Right lobe of liver (tissue), 6 donors: Measurements from ENCODE around the gene METTL5. TPM values are rescaled to one million over a fixed set of nuclear protein-coding genes. Genes with fewer than 3 reads are reported as not detected.

Source experiments
- ATAC-seq, 4 donors: fragments of 200-7000 bp; cut with Tn5 transposase; one replicate each; pipeline ENCODE4 v1.9.1; 2020; ENCODE audit warnings: mild to moderate bottlenecking in 4 of 4, moderate library complexity in 4 of 4
- DNase-seq, 3 donors: peaks; one replicate each; pipeline ENCODE4 v3.0.0-alpha.2; 2020
- H3K27ac ChIP-seq, 3 donors: fragments of 200-600 bp; one replicate each; pipeline ENCODE4 v1.8.0; 2022
- H3K27me3 ChIP-seq, 2 donors: fragments of 200-600 bp; one replicate each; pipeline ENCODE4 v1.8.0; 2022
- H3K36me3 ChIP-seq, 4 donors: fragments of 200-600 bp; sonication (generic) in 1 of 4; one replicate each; pipeline versions ENCODE4 v1.5.1 to v1.8.0; 2017 to 2022; ENCODE audit warnings: control low read depth in 1 of 4
- H3K4me1 ChIP-seq, 4 donors: fragments of 200-600 bp; sonication (generic) in 1 of 4; one replicate each; pipeline versions ENCODE4 v1.5.1 to v1.8.0; 2017 to 2022; ENCODE audit warnings: control low read depth in 1 of 4
- H3K4me3 ChIP-seq, 3 donors: fragments of 200-600 bp; one replicate each; pipeline ENCODE4 v1.8.0; 2022
- H3K9me3 ChIP-seq, 4 donors: fragments of 200-600 bp; sonication (generic) in 1 of 4; one replicate each; pipeline versions ENCODE4 v1.5.1 to v1.8.0; 2017 to 2022; ENCODE audit warnings: control low read depth in 1 of 4
- POLR2A ChIP-seq: fragments of 450-650 bp; IDR thresholded peaks from one replicate; pipeline ENCODE4 v1.6.1; 2017; ENCODE audit warnings: antibody characterized with exemption, mild to moderate bottlenecking
- WGBS: methylation state at CpG from one replicate; pipeline ENCODE4 v1.1.6; 2018; ENCODE audit warnings: low coverage, low lambda C conversion rate; ENCODE audit not compliant: insufficient coverage; ENCODE audit errors: missing lambda C conversion rate; 5-methylcytosine and 5-hydroxymethylcytosine counted together
- intact Hi-C, 2 donors: fragments of 100-400 bp; cut with DNase I; formaldehyde crosslinking; loops; one replicate each; pipeline versions ENCODE4 v1.11.2 to v1.14.1; 2022
- total RNA-seq, 6 experiments: library from RNA; depleted of rRNA in 2 of 6; stranded (reverse); fragments of >200 nt in 2 of 6; fragmentation: NEBNext Ultra II Directional in 3 of 6; extraction: Animal tissue kit (Norgen Biotek cat#: 25700) in 3 of 6; gene quantifications; one replicate each; pipeline versions ENCODE4 v1.1.0 to v1.2.4, GENCODE V29; 2016 to 2023
- TF ChIP-seq, protein P1 (sequence below), 4 donors: fragments of 200-600 bp in 3 of 4; fragments of 450-650 bp in 1 of 4; IDR thresholded peaks; one replicate each; pipeline versions ENCODE4 v1.5.1 to v1.8.0; 2016 to 2022; ENCODE audit warnings: antibody characterized with exemption in 4 of 4, mild to moderate bottlenecking in 2 of 4
- donor health status: DM: no; HTN: yes; CAD: no.
- donor health status: DM: no; HTN: no; CAD: no.
- donor health status: DM: no; HTN: no; CAD: no.
- donor health status: DM: no; HTN: yes; CAD: no.
- donor health status: DM: no; HTN: yes; CAD: no.

METTL5 gene
- total RNA-seq, 6 experiments from 2014 or later = 18.4 to 26.7 (median 20.7) TPM

DNA sequence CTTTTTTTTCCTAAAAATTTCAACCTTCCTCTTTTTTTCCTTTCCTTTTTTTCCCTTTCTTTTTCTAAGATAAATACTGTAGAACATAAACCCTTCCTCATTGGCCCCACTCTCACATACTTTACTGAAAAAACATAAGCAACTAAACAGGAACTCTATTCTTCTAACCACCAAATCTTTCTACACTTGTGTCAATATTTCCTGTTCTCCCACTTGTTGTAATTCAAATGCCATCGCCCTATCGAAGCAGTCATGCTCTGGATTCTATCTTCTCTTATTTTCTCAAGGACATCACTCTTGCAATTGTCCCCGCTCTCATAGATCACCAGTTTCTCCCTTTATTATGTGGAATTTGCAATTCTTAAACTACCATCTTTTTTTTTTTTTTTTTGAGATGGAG, 46.3 kb downstream of the METTL5 start:
- intact Hi-C loops = no loop called here
- Histone ChIP-seq H3K27ac (no peak overlapping the region), H3K4me1 (no peaks in the 10 kb centered on the region), H3K9me3 (no peaks in the 10 kb centered on the region), H3K27me3 (no peaks in the 10 kb centered on the region), H3K4me3 (no peak overlapping the region), H3K36me3 (no peaks in the 10 kb centered on the region)
- no peak for DNase-seq
- 84% methylated on average over 3 of the region's 3 CpGs for WGBS
- TF ChIP-seq, protein P1, sequence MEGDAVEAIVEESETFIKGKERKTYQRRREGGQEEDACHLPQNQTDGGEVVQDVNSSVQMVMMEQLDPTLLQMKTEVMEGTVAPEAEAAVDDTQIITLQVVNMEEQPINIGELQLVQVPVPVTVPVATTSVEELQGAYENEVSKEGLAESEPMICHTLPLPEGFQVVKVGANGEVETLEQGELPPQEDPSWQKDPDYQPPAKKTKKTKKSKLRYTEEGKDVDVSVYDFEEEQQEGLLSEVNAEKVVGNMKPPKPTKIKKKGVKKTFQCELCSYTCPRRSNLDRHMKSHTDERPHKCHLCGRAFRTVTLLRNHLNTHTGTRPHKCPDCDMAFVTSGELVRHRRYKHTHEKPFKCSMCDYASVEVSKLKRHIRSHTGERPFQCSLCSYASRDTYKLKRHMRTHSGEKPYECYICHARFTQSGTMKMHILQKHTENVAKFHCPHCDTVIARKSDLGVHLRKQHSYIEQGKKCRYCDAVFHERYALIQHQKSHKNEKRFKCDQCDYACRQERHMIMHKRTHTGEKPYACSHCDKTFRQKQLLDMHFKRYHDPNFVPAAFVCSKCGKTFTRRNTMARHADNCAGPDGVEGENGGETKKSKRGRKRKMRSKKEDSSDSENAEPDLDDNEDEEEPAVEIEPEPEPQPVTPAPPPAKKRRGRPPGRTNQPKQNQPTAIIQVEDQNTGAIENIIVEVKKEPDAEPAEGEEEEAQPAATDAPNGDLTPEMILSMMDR (IDR thresholded peaks at IDR 0.05) = no peak
- TF ChIP-seq POLR2A = no peak
- ATAC-seq = no peak

GRCh38 chr2:169776252-169776761, 48.4 kb downstream of the METTL5 start:
- TF ChIP-seq POLR2A = no peak
- TF ChIP-seq, protein P1 (IDR thresholded peaks at IDR 0.05) = no peak
- ATAC-seq = no peak
- 75% methylated on average over 2 of the region's 2 CpGs for WGBS

DNA sequence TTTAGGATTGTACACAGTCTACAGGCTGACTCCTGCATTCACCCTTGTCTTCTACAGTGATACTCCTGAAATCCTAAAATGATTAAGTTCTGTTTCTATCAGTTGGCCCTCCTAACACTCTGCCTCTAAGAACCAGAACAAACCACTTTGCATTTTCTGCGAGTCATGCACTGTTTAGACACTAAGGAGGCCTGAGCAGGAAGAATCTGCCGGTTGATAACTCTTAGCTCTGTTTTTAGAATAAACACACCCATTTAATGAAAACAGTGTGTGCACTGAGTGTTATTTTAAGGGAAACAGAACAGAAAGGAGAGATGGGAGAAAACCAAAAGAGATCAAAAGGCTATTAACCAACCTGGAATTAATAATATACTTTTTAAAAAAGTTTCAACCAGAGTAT, 48.9 kb downstream of the METTL5 start:
- TF ChIP-seq POLR2A = no peak
- TF ChIP-seq, protein P1 (IDR thresholded peaks at IDR 0.05) = no peak
- Histone ChIP-seq H3K4me3 (no peak overlapping the region), H3K27me3 (no peaks in the 10 kb centered on the region), H3K36me3 (no peaks in the 10 kb centered on the region), H3K9me3 (no peaks in the 10 kb centered on the region), H3K4me1 (no peaks in the 10 kb centered on the region), H3K27ac (no peak overlapping the region)
- 33% methylated on average over 2 of the region's 2 CpGs for WGBS
- intact Hi-C loops = no loop called here
- DNase-seq (no peak), ATAC-seq (no peak)

More at GRCh38 chr2:169776252-169776761, 48.4 kb downstream of the METTL5 start:
- DNase-seq = no peak
- Histone ChIP-seq H3K4me1 (no peaks in the 10 kb centered on the region), H3K27ac (no peak overlapping the region), H3K27me3 (no peaks in the 10 kb centered on the region), H3K36me3 (no peaks in the 10 kb centered on the region), H3K9me3 (no peaks in the 10 kb centered on the region), H3K4me3 (no peak overlapping the region)
- intact Hi-C loops = no loop called here

DNA sequence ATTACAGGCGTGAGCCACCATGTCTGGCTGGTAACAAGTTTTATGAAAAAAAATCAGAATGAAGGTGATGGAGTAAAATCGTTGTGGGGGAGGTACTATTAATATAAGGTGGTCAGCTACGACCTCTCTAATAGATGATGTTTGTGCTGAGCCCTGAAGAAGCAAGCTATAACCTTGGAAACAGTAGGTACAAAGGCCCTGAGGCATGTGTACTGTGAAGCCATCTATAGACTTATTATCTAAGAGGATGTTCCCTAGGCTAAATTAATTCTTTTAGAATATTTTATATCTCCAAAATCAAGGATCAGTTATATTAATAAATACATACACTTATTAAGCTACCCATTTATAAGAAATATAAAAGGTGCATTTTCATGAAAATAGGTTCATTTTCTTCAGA, 49.4 kb downstream of the METTL5 start:
- intact Hi-C loops = no loop called here
- Histone ChIP-seq H3K9me3 (no peaks in the 10 kb centered on the region), H3K27ac (no peak overlapping the region), H3K4me1 (no peaks in the 10 kb centered on the region), H3K27me3 (no peaks in the 10 kb centered on the region), H3K36me3 (no peaks in the 10 kb centered on the region), H3K4me3 (no peak overlapping the region)
- TF ChIP-seq POLR2A = no peak
- TF ChIP-seq, protein P1 (IDR thresholded peaks at IDR 0.05) = no peak
- 85% methylated on average over 3 of the region's 3 CpGs for WGBS
- DNase-seq = no peak
- no peak for ATAC-seq

- Histone ChIP-seq H3K27ac (no peak overlapping the region), H3K9me3 (no peaks in the 10 kb centered on the region), H3K36me3 (no peaks in the 10 kb centered on the region), H3K4me3 (no peak overlapping the region), H3K4me1 (no peaks in the 10 kb centered on the region), H3K27me3 (no peaks in the 10 kb centered on the region)
- 100% methylated on average over 2 of the region's 2 CpGs for WGBS
- TF ChIP-seq, protein P1 (IDR thresholded peaks at IDR 0.05) = no peak
- TF ChIP-seq POLR2A = no peak
- ATAC-seq (no peak), DNase-seq (no peak)
- intact Hi-C loops = no loop called here
Observed at GRCh38 chr2:169772651-169773050, 52.1 kb downstream of the METTL5 start.
